NCI-H226 (cell line): ENCODE data around the gene GDF7.

Experiments
- DNase-seq: peaks from one replicate; pipeline ENCODE4 v3.0.0-alpha.2; 2015

The GDF7 gene

GRCh38 chr2:20666304-20667150, at the start of gene GDF7:
GDF7 (plus strand) TSS chr2:20667144; CDS start chr2:20667240, 96 bp downstream.
- DNase-seq: no peak

GRCh38 chr2:20617892-20618467, 49.0 kb upstream of the GDF7 start:
- DNase-seq: peak; percentile 99

- no peak for DNase-seq
Observed at GRCh38 chr2:20618468-20618885, 48.5 kb upstream of the GDF7 start.

DNA sequence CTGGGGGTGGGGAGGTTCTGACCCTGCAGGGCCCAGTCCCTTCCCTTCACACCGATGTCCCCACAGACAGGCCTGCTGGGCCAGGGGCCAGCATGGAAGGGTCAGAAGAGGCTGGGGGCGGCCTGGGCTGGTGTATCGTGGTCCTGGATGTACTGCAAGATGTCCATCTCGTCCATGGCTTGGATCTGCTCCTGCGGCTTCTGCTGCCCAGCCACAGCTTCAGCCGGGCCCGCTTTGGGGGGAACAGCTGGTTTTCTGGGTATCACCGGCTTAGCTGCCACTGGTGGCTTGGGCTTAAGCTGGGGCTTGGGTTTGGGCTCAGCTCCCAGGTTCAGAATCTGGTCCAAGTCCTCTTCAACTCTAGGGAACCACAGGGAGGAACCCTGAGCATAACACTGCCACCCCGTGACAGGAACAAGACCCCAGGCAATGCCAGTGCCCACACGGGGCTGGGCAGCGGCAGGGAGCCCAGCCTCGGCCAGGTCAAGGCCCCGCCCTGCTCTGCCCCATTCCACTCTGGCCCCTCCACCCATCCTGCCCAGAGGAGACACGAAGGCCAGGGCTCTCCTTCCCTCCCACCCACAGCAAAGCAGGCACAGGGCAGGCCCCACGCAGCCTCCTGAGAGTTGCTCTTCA, 47.9 kb upstream of the GDF7 start:
- DNase-seq: no peak

DNA sequence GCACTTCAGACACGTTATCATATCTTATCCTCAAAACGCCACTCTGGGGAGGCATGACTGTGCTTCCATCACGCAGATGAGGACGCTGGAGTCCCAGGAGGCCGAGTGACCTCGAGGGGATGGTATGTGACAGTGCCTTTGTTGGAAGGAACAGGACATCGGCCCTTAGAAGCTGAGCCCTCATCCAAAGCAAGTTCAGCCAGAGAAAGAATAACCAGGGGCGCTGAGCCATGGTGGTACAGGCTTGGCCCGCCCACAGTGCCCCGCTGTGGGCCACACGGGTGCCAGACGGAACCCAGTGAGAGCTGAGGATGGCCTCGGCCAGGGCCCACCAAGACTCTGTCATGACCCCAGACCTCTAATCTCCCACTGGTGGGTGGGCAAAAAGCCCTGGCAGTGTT, 47.3 kb upstream of the GDF7 start:
- DNase-seq: no peak

DNA sequence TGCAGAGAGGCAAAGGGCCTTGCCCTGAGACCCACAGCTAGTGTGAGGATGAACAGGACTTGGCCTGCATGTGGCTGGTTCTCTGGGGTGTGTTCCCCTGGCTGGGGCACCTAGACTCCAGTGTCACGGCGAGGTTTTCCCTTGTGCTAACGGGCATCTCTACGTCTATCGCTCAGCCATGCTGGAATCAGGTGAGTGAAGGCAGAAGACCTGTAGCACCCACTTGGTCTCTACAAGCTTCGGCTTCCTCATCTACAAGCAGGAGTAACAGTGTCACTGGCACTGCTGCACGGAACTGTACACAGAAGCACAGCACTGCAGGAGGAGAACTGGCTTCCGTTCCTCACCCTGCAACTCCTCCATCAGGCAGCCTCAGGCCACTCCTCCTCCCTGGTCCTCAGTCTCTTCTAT, 46.7 kb upstream of the GDF7 start:
- no peak for DNase-seq

GRCh38 chr2:20620696-20621365, 46.1 kb upstream of the GDF7 start:
- no peak for DNase-seq

DNA sequence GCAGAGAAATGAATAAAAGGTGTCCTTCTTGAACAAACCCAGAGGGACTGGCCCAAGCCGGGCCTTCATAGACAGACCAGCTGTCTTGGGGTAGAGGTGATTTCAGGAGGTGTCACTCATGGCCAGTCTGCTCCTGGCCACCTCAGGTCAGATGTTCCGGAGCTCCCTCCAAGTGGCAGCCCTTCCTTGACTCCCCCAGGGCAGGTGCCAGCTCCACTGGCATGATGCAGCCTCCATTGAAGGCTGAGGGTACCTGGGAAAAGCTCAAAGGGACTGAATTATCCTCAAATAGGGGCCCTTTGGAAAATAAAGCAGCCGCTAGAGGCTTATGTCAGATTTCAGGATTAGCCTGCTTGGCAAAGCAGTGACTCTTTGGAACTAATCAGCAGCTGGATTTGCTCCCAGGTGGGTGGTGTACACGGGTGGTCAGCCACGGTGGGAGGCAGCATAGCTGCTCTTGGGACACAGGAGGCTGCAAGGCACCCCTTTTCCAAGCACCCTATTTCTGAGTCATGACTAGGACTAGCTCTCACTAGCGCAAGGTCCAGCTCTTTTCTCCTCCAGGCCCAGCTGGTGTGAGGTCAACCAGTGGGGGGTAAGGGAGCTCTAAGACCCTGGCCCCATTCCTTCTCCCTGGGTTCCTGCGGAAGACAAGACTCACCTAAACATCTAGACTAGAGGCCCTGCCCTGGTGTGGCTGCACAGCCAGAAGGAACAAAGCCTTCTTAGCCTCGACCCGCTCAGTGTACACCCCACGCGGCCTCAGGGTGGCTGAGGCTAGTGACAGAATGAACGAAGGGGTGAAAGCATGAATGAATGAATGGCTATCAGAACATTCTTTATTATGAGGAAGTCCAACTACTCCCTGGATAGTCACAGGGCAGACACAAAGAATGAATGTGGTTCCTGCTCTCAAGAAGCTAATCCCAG, 45.3 kb upstream of the GDF7 start:
- DNase-seq: no peak

GRCh38 chr2:20622296-20622686, 44.7 kb upstream of the GDF7 start:
- DNase-seq: no peak

- no peak for DNase-seq
Observed at GRCh38 chr2:20622731-20623130, 44.2 kb upstream of the GDF7 start.

- DNase-seq: no peak
Observed at GRCh38 chr2:20623241-20623640, 43.7 kb upstream of the GDF7 start.

DNA sequence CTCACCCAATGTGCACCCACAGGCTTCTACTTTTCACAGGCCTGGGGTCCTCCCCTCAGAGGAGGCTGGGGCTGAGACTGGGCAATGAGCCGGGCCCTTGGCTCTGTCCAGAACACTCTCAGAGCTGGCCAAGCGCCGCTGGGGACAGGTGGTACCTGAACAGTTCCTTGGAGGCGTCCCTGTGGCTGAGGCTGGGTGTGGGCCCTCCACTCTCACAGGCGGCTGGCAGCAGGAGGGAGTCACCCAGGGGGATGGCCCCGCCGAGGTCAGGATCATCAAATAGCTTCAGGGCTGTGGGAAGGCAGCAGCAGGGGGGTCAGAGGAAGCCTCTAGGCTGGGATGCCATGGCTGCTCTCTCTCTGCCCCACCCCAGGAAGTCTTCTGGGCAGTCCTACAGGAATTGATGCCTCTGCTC, 43.2 kb upstream of the GDF7 start:
- DNase-seq: no peak

DNA sequence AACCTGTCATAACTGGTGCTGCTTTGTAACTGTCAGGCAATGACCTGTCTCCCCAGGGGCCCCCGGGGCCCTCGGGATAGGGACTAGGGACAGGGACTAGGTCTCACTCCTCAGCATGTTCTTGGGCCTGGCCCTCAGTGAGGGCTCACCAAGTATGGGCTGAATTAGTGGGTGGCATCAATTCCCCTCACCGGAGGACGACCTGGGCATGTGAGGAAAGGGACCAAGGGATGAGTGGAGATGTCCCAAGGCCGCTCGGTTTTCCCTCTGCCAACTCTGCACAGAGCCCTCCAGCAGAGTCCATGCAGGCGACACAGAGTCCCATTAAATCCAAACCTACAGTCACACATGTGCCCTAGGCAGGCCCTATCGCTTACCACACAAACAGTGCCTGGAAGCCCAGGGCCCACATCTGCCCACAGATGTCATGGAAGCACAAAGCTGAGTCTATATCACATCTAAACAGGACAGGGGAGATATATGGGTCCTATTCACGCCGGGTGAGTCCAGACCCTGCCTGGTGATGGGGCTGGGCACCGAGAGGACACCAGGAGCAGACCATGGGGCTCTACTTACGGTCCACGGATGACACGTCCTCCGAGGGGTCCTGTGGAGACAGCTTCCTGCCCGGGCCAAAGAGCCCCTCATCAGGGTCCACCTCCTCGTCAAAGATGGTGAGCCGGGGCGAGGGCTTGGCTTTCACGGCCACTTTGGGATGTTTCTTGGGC, 42.6 kb upstream of the GDF7 start:
- no peak for DNase-seq

- no peak for DNase-seq
Observed at GRCh38 chr2:20624884-20625485, 42.0 kb upstream of the GDF7 start.

DNA sequence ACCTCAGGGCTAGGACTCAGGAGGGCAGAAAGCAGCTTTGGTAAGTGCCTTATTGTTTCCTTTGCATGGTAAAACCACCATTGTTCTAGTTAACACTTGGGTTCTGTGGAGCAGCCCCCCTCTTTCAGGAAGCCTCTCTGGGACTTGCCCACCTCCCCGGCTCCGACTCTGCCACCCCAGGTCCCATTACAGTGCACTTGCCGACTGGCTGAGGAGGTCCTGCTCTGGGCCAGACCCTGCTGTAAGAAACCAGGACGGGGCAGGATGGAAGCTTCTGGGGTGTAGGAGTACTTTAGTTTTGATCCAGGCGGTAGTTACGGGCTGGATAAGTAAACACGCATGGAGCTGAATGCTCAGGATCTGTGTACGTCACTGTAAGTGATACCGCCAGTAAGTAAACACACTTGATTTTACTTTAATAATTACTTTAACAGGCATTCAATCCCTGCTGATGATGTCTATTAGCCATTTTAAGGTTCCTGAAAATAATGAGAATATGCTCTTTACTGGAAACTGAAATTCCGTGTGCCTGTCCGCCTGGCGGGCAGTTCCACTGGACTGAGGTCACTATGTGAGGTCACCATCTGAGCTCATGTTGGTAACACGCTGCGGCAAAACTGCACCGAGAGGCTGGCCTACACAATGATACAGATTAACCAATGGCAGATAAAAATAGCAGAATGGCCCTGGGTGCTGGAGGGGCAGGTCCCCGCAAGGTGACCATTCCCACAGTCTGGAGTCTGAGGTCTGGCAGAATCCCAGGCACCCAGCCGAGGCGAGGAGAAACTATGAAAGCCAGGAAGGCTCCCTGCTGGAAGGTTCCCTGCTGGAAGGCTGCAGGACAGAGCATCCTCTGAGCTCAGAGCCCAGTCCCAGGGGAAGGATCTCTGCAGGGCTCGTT, 41.2 kb upstream of the GDF7 start:
- DNase-seq: no peak

GRCh38 chr2:20626392-20626697, 40.6 kb upstream of the GDF7 start:
- DNase-seq: no peak

- DNase-seq: no peak
Observed at GRCh38 chr2:20626698-20627513, 40.0 kb upstream of the GDF7 start.

DNA sequence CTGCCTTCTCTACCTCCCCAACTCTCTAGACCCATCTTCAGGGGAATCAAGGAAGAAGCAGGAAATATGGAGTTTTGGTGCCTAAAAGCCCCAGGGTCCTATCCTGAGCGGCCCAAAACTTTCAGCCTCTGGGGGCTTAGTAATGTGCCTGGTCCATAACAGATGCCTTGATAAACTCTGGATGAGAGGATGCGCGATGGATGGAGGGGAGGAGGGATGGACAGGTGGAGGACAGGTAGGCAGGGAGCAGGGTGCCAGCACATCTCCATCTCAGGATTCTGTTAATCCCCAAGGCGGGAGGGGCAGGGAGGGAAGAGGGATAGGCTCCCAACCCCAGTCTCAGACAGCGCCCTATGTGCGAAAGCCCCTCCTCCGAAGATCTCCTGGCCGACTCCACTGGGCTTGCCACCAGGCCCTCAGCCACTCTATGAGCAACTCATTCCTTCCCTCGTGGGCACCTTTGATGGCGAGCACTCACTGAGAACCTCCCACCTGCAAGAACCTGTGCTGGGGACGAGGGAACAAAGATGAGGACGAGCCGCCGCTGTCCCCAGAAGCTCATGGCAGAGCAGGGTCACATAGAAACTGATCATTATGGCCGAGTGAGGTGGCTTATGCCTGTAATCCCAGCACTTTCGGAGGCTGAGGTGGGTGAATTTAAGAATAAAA, 39.1 kb upstream of the GDF7 start:
- DNase-seq: no peak

GRCh38 chr2:20629181-20629580, 37.8 kb upstream of the GDF7 start:
- no peak for DNase-seq
